Ishikawa (cell line): ENCODE results near the gene DOCK3.

Experiments used
- CEBPB ChIP-seq: IDR thresholded peaks from 2 replicates; pipeline ENCODE4 v1.6.1; 2012
- CREB1 ChIP-seq: IDR thresholded peaks from 2 replicates; pipeline ENCODE4 v1.6.1; 2012; ENCODE audit warnings: low read depth
- EGR1 ChIP-seq: IDR thresholded peaks from 2 replicates; pipeline ENCODE4 v1.6.1; 2012
- EP300 ChIP-seq: IDR thresholded peaks from 2 replicates; pipeline ENCODE4 v1.6.1; 2012; ENCODE audit warnings: borderline replicate concordance
- FOXM1 ChIP-seq: IDR thresholded peaks from 2 replicates; pipeline ENCODE4 v1.6.1; 2012; ENCODE audit warnings: low read depth, borderline replicate concordance
- MAX ChIP-seq: IDR thresholded peaks from 2 replicates; pipeline ENCODE4 v1.6.1; 2012
- NFIC ChIP-seq: IDR thresholded peaks from 2 replicates; pipeline ENCODE4 v1.6.1; 2012
- RAD21 ChIP-seq: IDR thresholded peaks from 2 replicates; pipeline ENCODE4 v1.6.1; 2012; ENCODE audit warnings: low read depth
- TAF1 ChIP-seq: IDR thresholded peaks from 2 replicates; pipeline ENCODE4 v1.6.1; 2012; ENCODE audit warnings: low read depth, mild to moderate bottlenecking
- TCF12 ChIP-seq: IDR thresholded peaks from 2 replicates; pipeline ENCODE4 v1.6.1; 2012; ENCODE audit warnings: low read depth
- TEAD4 ChIP-seq: IDR thresholded peaks from 2 replicates; pipeline ENCODE4 v1.6.1; 2012
- YY1 ChIP-seq: IDR thresholded peaks from 2 replicates; pipeline ENCODE4 v1.6.1; 2012; ENCODE audit warnings: low read depth
- ZBTB7A ChIP-seq: IDR thresholded peaks from 2 replicates; pipeline ENCODE4 v1.6.1; 2012; ENCODE audit warnings: low read depth
- TF ChIP-seq, protein P1 (sequence below): IDR thresholded peaks from 2 replicates; pipeline ENCODE4 v1.6.1; 2012
- TF ChIP-seq, protein P2 (sequence below): IDR thresholded peaks from 2 replicates; pipeline ENCODE4 v1.6.1; 2012; ENCODE audit warnings: low read depth, mild to moderate bottlenecking

Gene DOCK3

GRCh38 chr3:50635066-50635465 is 39.7 kb upstream of the DOCK3 start:
- no peak for TF ChIP-seq CREB1
- no peak for TF ChIP-seq NFIC
- no peak for TF ChIP-seq RAD21
- TF ChIP-seq, protein P1, sequence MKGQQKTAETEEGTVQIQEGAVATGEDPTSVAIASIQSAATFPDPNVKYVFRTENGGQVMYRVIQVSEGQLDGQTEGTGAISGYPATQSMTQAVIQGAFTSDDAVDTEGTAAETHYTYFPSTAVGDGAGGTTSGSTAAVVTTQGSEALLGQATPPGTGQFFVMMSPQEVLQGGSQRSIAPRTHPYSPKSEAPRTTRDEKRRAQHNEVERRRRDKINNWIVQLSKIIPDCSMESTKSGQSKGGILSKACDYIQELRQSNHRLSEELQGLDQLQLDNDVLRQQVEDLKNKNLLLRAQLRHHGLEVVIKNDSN, result no peak
- no peak for TF ChIP-seq EP300

DNA sequence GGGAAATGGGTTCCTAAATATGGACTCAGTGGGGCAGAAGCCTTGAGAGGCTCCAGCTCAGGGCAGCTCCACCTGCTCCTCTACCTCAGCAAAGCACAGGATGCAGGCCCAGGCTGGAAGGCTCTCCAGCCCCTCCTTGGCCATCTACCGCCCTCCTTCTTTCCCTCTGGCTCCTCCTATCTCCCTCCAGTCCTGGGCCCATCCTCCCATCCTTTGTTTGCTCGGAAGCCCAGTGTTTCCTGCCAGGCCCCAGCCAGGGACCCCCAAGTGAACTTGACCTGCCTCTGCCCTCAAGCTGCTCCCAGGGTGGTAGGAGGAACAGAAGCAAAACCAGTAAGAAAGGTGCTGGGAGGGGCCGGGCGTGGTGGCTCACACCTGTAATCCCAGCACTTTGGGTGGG is 37.7 kb upstream of the DOCK3 start:
- TF ChIP-seq TAF1, result no peak
- no peak for TF ChIP-seq YY1
- no peak for TF ChIP-seq EP300
- TF ChIP-seq ZBTB7A, result no peak
- TF ChIP-seq MAX, result no peak
- TF ChIP-seq RAD21, result no peak
- no peak for TF ChIP-seq TEAD4
- no peak for TF ChIP-seq CEBPB
- no peak for TF ChIP-seq NFIC
- TF ChIP-seq TCF12, result no peak
- TF ChIP-seq, protein P2, sequence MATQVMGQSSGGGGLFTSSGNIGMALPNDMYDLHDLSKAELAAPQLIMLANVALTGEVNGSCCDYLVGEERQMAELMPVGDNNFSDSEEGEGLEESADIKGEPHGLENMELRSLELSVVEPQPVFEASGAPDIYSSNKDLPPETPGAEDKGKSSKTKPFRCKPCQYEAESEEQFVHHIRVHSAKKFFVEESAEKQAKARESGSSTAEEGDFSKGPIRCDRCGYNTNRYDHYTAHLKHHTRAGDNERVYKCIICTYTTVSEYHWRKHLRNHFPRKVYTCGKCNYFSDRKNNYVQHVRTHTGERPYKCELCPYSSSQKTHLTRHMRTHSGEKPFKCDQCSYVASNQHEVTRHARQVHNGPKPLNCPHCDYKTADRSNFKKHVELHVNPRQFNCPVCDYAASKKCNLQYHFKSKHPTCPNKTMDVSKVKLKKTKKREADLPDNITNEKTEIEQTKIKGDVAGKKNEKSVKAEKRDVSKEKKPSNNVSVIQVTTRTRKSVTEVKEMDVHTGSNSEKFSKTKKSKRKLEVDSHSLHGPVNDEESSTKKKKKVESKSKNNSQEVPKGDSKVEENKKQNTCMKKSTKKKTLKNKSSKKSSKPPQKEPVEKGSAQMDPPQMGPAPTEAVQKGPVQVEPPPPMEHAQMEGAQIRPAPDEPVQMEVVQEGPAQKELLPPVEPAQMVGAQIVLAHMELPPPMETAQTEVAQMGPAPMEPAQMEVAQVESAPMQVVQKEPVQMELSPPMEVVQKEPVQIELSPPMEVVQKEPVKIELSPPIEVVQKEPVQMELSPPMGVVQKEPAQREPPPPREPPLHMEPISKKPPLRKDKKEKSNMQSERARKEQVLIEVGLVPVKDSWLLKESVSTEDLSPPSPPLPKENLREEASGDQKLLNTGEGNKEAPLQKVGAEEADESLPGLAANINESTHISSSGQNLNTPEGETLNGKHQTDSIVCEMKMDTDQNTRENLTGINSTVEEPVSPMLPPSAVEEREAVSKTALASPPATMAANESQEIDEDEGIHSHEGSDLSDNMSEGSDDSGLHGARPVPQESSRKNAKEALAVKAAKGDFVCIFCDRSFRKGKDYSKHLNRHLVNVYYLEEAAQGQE, result no peak
- TF ChIP-seq CREB1, result no peak
- TF ChIP-seq FOXM1, result no peak
- TF ChIP-seq, protein P1, result no peak
- TF ChIP-seq EGR1, result no peak

DNA sequence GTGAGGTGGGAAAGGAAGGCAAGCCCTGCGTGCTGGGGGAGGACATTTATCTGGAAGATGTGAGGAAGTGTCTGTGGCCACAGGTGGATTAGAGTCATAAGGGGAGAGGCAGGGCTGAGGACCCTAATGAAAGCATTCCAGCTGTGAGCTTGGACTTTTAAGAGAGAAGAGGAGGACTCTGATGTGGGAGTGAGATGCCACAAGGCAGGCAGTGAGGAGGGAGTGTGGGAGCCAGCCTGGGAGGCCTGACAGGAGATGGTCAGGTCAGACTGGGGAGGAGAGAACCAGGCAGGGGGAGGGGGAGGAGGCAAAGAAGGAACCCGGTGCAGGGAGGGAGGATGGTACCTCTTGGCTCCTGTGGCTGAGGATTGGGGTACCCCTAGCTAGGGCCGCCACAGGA is 36.8 kb upstream of the DOCK3 start:
- no peak for TF ChIP-seq TAF1

GRCh38 chr3:50639055-50639494 is 35.7 kb upstream of the DOCK3 start:
- TF ChIP-seq, protein P1, result no peak
- TF ChIP-seq RAD21 (no peak), TAF1 (no peak), TCF12 (no peak), EP300 (no peak), MAX (no peak), NFIC (no peak), EGR1 (no peak), CEBPB (no peak), CREB1 (no peak), YY1 (no peak), ZBTB7A (no peak)
- TF ChIP-seq, protein P2, result no peak

DNA sequence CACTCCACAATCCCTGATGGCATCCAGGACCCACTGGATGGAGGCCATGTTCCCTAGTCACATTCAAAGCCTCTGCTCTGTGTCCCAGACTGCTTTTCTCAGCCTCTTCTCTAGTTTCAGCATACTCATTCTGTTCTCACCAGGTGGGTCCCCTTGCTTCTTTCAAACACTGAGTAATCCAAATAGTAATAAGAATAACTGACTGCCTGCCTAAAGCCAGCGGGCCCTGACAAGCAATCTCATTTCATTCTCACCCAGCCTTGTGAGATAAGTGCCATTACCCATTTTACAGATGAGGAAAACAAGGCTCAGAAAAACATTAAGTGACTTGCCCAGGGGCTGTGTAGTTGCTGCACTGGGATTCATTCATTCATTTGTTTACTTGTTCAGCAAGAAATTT is 32.3 kb upstream of the DOCK3 start:
- no peak for TF ChIP-seq ZBTB7A
- no peak for TF ChIP-seq TCF12
- no peak for TF ChIP-seq FOXM1
- no peak for TF ChIP-seq RAD21
- no peak for TF ChIP-seq CREB1
- no peak for TF ChIP-seq EP300
- no peak for TF ChIP-seq MAX
- no peak for TF ChIP-seq TEAD4
- TF ChIP-seq EGR1, result no peak
- TF ChIP-seq, protein P2, result no peak
- TF ChIP-seq YY1, result no peak
- no peak for TF ChIP-seq NFIC
- TF ChIP-seq TAF1, result no peak
